DOHH2 (cell line): Measurements from ENCODE around the gene CIAO1.

Source experiments
- H3F3A ChIP-seq: fragments of 200-600 bp; sonication (generic), shearing (Covaris generic); 2 replicates; pipeline ENCODE4 v1.6.0; 2016; ENCODE audit warnings: antibody characterized with exemption, mild to moderate bottlenecking; ENCODE audit not compliant: control insufficient read depth, insufficient read depth
- H3K27ac ChIP-seq: fragments of 200-600 bp; sonication (generic); 2 replicates; pipeline ENCODE4 v1.5.1; 2014; ENCODE audit warnings: low read depth, mild to moderate bottlenecking, low read length, moderate library complexity
- H3K27me3 ChIP-seq: fragments of 200-600 bp; sonication (generic); 2 replicates; pipeline ENCODE4 v1.6.1; 2014; ENCODE audit warnings: mild to moderate bottlenecking, low read length, mixed read lengths; ENCODE audit not compliant: control insufficient read depth
- H3K36me3 ChIP-seq: fragments of 200-600 bp; sonication (generic); 2 replicates; pipeline ENCODE4 v1.6.1; 2014; ENCODE audit warnings: mild to moderate bottlenecking, low read length, moderate library complexity, mixed read lengths; ENCODE audit not compliant: control insufficient read depth
- H3K4me1 ChIP-seq: fragments of 200-600 bp; sonication (generic); 2 replicates; pipeline ENCODE4 v1.6.1; 2014; ENCODE audit warnings: mild to moderate bottlenecking, low read length, mixed read lengths; ENCODE audit not compliant: control insufficient read depth
- H3K4me2 ChIP-seq: fragments of 200-600 bp; sonication (generic); 2 replicates; pipeline ENCODE4 v1.6.0; 2014; ENCODE audit warnings: mild to moderate bottlenecking, low read length, moderate library complexity
- H3K4me3 ChIP-seq: fragments of 200-600 bp; sonication (generic); 2 replicates; pipeline ENCODE4 v1.5.1; 2014; ENCODE audit warnings: mild to moderate bottlenecking, low read length, mixed read lengths
- H3K79me2 ChIP-seq: fragments of 200-600 bp; sonication (generic); 2 replicates; pipeline ENCODE4 v1.6.1; 2014; ENCODE audit warnings: mild to moderate bottlenecking, low read length, mixed read lengths; ENCODE audit not compliant: control insufficient read depth
- H3K9me2 ChIP-seq: fragments of 200-600 bp; sonication (generic); replicated peaks from 2 replicates; pipeline ENCODE4 v1.6.1; 2014; ENCODE audit warnings: mild to moderate bottlenecking, low read length, mixed read lengths; ENCODE audit not compliant: control insufficient read depth
- H3K9me3 ChIP-seq: fragments of 200-600 bp; sonication (generic); 2 replicates; pipeline ENCODE4 v1.6.1; 2014; ENCODE audit warnings: antibody characterized with exemption, low read length, mixed read lengths; ENCODE audit not compliant: control insufficient read depth, insufficient read depth
- H4K20me1 ChIP-seq: fragments of 200-600 bp; sonication (generic); 2 replicates; pipeline ENCODE4 v1.6.0; 2014; ENCODE audit warnings: low read depth, mild to moderate bottlenecking, antibody characterized with exemption, low read length, moderate library complexity; ENCODE audit not compliant: control insufficient read depth, insufficient read depth
- CTCF ChIP-seq: fragments of 200-600 bp; sonication (generic); IDR thresholded peaks from one replicate; pipeline ENCODE4 v1.5.1; 2014; ENCODE audit warnings: antibody characterized with exemption, mild to moderate bottlenecking, low read depth, low read length; ENCODE audit not compliant: poor library complexity, severe bottlenecking
- EZH2phosphoT487 ChIP-seq: fragments of 200-600 bp; sonication (generic); IDR thresholded peaks from 2 replicates; pipeline ENCODE4 v1.6.1; 2017; ENCODE audit warnings: borderline replicate concordance, mild to moderate bottlenecking, antibody characterized with exemption, low read length, moderate library complexity, mixed read lengths

Gene CIAO1

GRCh38 chr2:96262306-96262705, 3.7 kb upstream of the CIAO1 start:
- H3K9me3 ChIP-seq = no peaks in the 10 kb centered on the region
- H3K79me2 ChIP-seq = peaks cover 97% of the 10 kb centered on the region
- H4K20me1 ChIP-seq = peaks cover 16% of the 10 kb centered on the region
- TF ChIP-seq EZH2phosphoT487 (no peak), CTCF (no peak)
- no peak overlapping the region for H3K27ac ChIP-seq
- H3K4me3 ChIP-seq = no peak overlapping the region
- H3K27me3 ChIP-seq = no peaks in the 10 kb centered on the region
- no peaks in the 10 kb centered on the region for H3F3A ChIP-seq
- H3K4me1 ChIP-seq = peaks cover 42% of the 10 kb centered on the region
- H3K36me3 ChIP-seq = peaks cover 69% of the 10 kb centered on the region
- no peak overlapping the region for H3K4me2 ChIP-seq
- H3K9me2 ChIP-seq = no peaks in the 10 kb centered on the region

GRCh38 chr2:96264086-96264485, 1.9 kb upstream of the CIAO1 start:
- Histone ChIP-seq H3K4me3 (peak overlapping the region; percentile 95), H3K27me3 (no peaks in the 10 kb centered on the region), H3K4me1 (peaks cover 40% of the 10 kb centered on the region), H4K20me1 (peaks cover 17% of the 10 kb centered on the region), H3K36me3 (peaks cover 73% of the 10 kb centered on the region), H3K79me2 (peaks cover 91% of the 10 kb centered on the region), H3K9me2 (no peaks in the 10 kb centered on the region), H3F3A (no peaks in the 10 kb centered on the region), H3K27ac (no peak overlapping the region), H3K4me2 (peak overlapping the region; percentile 67), H3K9me3 (no peaks in the 10 kb centered on the region)
- TF ChIP-seq EZH2phosphoT487 (no peak), CTCF (no peak)

DNA sequence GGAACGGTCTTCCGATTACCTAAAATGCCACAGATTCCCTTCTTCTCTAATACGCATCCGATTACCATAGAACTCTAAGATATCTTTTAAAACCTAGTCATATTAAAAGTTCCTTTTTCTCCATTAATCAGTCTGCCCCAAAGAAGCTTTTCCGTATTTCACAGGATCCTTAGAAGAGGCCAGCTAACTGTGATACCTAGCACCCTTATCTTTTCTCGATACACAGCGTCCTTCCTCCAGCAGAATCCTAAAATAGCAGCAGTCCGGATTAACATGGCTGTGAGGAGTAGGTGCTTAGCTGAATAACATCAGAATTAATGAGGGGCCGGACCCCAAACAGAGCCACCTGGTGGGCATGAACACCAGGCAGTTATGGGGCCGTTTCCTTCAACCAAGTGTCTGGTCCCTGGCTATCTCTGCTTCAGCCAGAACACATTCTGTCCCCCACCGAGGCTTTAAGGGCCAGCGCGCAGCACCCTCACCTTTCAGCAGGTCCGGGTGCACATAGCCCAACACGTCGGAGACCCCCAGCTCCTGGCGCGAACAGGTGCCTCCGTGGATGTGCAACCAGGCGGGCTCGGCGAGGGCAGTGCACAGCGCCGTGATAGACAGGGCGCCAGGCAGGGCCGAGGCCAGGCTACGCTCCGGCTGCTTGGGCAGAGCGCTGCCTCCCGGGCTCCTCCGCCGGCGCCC, 1.2 kb upstream of the CIAO1 start:
- H4K20me1 ChIP-seq = peaks cover 17% of the 10 kb centered on the region
- H3K4me2 ChIP-seq = peak overlapping the region; percentile 67
- no peaks in the 10 kb centered on the region for H3F3A ChIP-seq
- H3K36me3 ChIP-seq = peaks cover 70% of the 10 kb centered on the region
- H3K4me1 ChIP-seq = peaks cover 40% of the 10 kb centered on the region
- H3K27me3 ChIP-seq = no peaks in the 10 kb centered on the region
- peak overlapping the region; percentile 48 for H3K27ac ChIP-seq
- TF ChIP-seq CTCF (peak; percentile 86), EZH2phosphoT487 (no peak)
- H3K9me2 ChIP-seq = no peaks in the 10 kb centered on the region
- H3K79me2 ChIP-seq = peaks cover 84% of the 10 kb centered on the region
- no peaks in the 10 kb centered on the region for H3K9me3 ChIP-seq
- peak overlapping the region; percentile 95 for H3K4me3 ChIP-seq
